Trophoblast cell (in vitro differentiated cells and primary cell): ENCODE results near the gene C9orf50.

Source experiments
- DNase-seq, 2 donors: peaks; one replicate each; pipeline ENCODE4 v3.0.0-alpha.2; 2016
- H2AFZ ChIP-seq: 2 replicates; pipeline ENCODE4 v1.6.1; 2013; ENCODE audit warnings: low read length, moderate library complexity, mild to moderate bottlenecking; ENCODE audit not compliant: insufficient read depth, poor library complexity
- H2AK5ac ChIP-seq: 2 replicates; pipeline ENCODE4 v1.6.1; 2013; ENCODE audit warnings: mild to moderate bottlenecking, low read length
- H2BK120ac ChIP-seq: 2 replicates; pipeline ENCODE4 v1.6.1; 2013; ENCODE audit warnings: low read length, mild to moderate bottlenecking, moderate library complexity; ENCODE audit not compliant: insufficient read depth, poor library complexity
- H2BK12ac ChIP-seq: 2 replicates; pipeline ENCODE4 v1.6.1; 2013; ENCODE audit warnings: mild to moderate bottlenecking, low read length, moderate library complexity
- H2BK5ac ChIP-seq: 2 replicates; pipeline ENCODE4 v1.6.1; 2013; ENCODE audit warnings: low read length, low read depth, moderate library complexity, mild to moderate bottlenecking; ENCODE audit not compliant: poor library complexity
- H3K14ac ChIP-seq: 2 replicates; pipeline ENCODE4 v1.6.1; 2013; ENCODE audit warnings: mild to moderate bottlenecking, low read length
- H3K18ac ChIP-seq: 2 replicates; pipeline ENCODE4 v1.6.1; 2013; ENCODE audit warnings: mild to moderate bottlenecking, low read length
- H3K23ac ChIP-seq: 2 replicates; pipeline ENCODE4 v1.6.1; 2013; ENCODE audit warnings: low read length
- H3K27ac ChIP-seq: 2 replicates; pipeline ENCODE4 v1.5.1; 2013; ENCODE audit warnings: low read depth, mild to moderate bottlenecking, inconsistent platforms, low read length, moderate library complexity
- H3K27me3 ChIP-seq: 2 replicates; pipeline ENCODE4 v1.6.1; 2013; ENCODE audit warnings: inconsistent platforms, mild to moderate bottlenecking, low read length, moderate library complexity; ENCODE audit not compliant: insufficient read depth
- H3K36me3 ChIP-seq, 2 experiments: 1 replicate in 1 of 2; 2 replicates in 1 of 2; pipeline ENCODE4 v1.6.1; 2013; ENCODE audit warnings: low read length in 2 of 2, mild to moderate bottlenecking in 2 of 2, moderate library complexity in 1 of 2; ENCODE audit not compliant: insufficient read depth in 2 of 2, control insufficient read depth in 1 of 2
- H3K4ac ChIP-seq: 2 replicates; pipeline ENCODE4 v1.6.1; 2013; ENCODE audit warnings: low read depth, mild to moderate bottlenecking, low read length, moderate library complexity
- H3K4me1 ChIP-seq, 2 experiments: 1 replicate in 1 of 2; 2 replicates in 1 of 2; pipeline ENCODE4 v1.6.1; 2013; ENCODE audit warnings: low read length in 2 of 2, mild to moderate bottlenecking in 2 of 2, moderate library complexity in 1 of 2; ENCODE audit not compliant: insufficient read depth in 2 of 2, control insufficient read depth in 1 of 2
- H3K4me2 ChIP-seq: 2 replicates; pipeline ENCODE4 v1.6.1; 2013; ENCODE audit warnings: inconsistent platforms, mild to moderate bottlenecking, low read length, moderate library complexity
- H3K4me3 ChIP-seq: 2 replicates; pipeline ENCODE4 v1.5.1; 2013; ENCODE audit warnings: mild to moderate bottlenecking, low read depth, low read length, inconsistent platforms
- H3K79me1 ChIP-seq: one replicate; pipeline ENCODE4 v1.6.1; 2013; ENCODE audit warnings: low read length
- H3K79me2 ChIP-seq: 2 replicates; pipeline ENCODE4 v1.6.1; 2013; ENCODE audit warnings: low read length, mild to moderate bottlenecking; ENCODE audit not compliant: control insufficient read depth, insufficient read depth, poor library complexity
- H3K9ac ChIP-seq: 2 replicates; pipeline ENCODE4 v1.6.1; 2013; ENCODE audit warnings: mild to moderate bottlenecking, low read length
- H3K9me3 ChIP-seq: 2 replicates; pipeline ENCODE4 v1.6.1; 2013; ENCODE audit warnings: low read depth, mild to moderate bottlenecking, control low read depth, inconsistent platforms, low read length; ENCODE audit not compliant: insufficient read depth
- H4K12ac ChIP-seq: 2 replicates; pipeline ENCODE4 v1.6.1; 2013; ENCODE audit warnings: low read depth, mild to moderate bottlenecking, low read length, moderate library complexity
- H4K8ac ChIP-seq: 2 replicates; pipeline ENCODE4 v1.6.1; 2013; ENCODE audit warnings: low read depth, mild to moderate bottlenecking, low read length, moderate library complexity
- H4K91ac ChIP-seq: one replicate; pipeline ENCODE4 v1.6.1; 2013; ENCODE audit warnings: low read depth, mild to moderate bottlenecking, low read length, moderate library complexity
- WGBS: extraction: QIAGEN DNeasy Blood & Tissue Kit; methylation state at CpG from one replicate; pipeline ENCODE4 v1.1.7; 2013; ENCODE audit warnings: missing lambda C conversion rate; ENCODE audit not compliant: insufficient read length, insufficient coverage; ENCODE audit errors: extremely low coverage; 5-methylcytosine and 5-hydroxymethylcytosine counted together

The C9orf50 gene

DNA sequence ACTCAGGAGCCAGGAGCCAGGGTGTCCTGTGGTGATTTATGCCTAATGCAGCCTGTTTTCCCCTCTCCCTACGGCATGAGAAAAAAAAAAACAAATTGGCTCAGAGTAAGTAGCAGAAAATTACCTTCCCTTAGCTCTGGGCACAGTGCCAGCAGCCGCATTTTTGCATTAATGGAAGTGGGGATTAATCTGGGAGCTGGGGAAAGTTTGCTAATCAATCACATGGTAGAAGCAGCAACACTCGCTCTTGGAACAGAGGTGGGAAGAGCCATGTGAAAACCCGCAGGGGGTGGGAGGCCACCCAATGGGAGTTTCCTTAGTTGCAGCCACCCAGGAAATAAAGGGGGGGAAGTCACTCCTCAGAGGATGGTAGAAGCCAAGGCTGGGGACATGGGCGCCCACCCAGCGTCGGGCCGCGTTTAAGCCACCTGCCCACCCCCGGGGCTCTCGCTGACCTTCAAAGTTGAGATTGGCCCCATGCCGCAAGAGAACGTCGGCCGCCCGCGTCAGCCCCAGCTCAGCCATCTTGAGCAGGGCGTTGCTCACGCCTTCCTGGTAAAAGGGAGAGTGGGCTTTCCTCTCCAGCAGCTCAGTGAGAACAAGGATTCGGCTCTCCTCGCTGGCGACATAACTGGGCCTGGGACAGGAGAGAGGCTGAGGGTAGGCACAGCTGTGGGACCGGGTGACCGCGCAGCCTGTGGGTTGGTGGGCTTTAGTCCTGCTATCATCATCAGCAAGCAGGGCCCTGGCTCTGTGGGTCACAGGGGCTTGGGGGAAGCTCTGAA lies 19.4 kb upstream of the C9orf50 start:
- no peak overlapping the region for H2AFZ ChIP-seq
- peaks cover 8 to 10% of the 10 kb centered on the region in 2 experiments for H3K4me1 ChIP-seq
- H2BK12ac ChIP-seq = no peak overlapping the region
- peaks cover 10% of the 10 kb centered on the region for H3K79me2 ChIP-seq
- no peak overlapping the region for H4K12ac ChIP-seq
- no peak overlapping the region for H4K8ac ChIP-seq
- peak overlapping the region; percentile 21 for H3K4ac ChIP-seq
- no peak overlapping the region for H4K91ac ChIP-seq
- H3K9me3 ChIP-seq = no peaks in the 10 kb centered on the region
- no peaks in the 10 kb centered on the region for H3K27me3 ChIP-seq
- H3K27ac ChIP-seq = no peak overlapping the region
- peaks cover 36 to 43% of the 10 kb centered on the region in 2 experiments for H3K36me3 ChIP-seq
- H3K79me1 ChIP-seq = peaks cover 4% of the 10 kb centered on the region
- H3K18ac ChIP-seq = no peak overlapping the region
- no CpG with 5 or more reads among the region's 25 CpGs for WGBS
- no peak for DNase-seq
- no peak overlapping the region for H2BK5ac ChIP-seq
- H3K4me3 ChIP-seq = no peak overlapping the region
- H3K23ac ChIP-seq = no peak overlapping the region
- no peak overlapping the region for H3K9ac ChIP-seq
- no peak overlapping the region for H2BK120ac ChIP-seq
- H3K14ac ChIP-seq = no peak overlapping the region
- H2AK5ac ChIP-seq = no peak overlapping the region
- peak overlapping the region; percentile 97 for H3K4me2 ChIP-seq

DNA sequence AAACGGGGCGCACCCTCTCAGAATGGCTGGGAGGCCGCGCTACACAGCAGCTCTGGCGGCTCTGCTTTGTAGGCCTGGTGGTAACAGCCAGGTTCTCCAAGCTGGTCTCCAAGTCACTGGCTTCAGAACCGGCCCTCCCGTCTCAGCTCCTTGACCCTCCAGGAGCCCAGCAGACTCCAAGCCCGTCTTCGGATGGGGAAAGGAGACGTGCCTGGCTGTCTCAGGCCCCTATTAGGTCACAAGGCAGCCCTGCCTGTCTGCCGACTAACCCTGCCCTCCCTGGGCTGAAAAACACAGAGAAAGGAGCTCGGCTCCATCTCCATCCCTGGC lies 18.8 kb upstream of the C9orf50 start:
- no peak overlapping the region for H3K4me2 ChIP-seq
- H2AK5ac ChIP-seq = no peak overlapping the region
- H3K4ac ChIP-seq = no peak overlapping the region
- no peak overlapping the region for H4K91ac ChIP-seq
- no peak overlapping the region for H3K27ac ChIP-seq
- peaks cover 4% of the 10 kb centered on the region for H3K79me1 ChIP-seq
- H3K14ac ChIP-seq = no peak overlapping the region
- H3K27me3 ChIP-seq = no peaks in the 10 kb centered on the region
- no peaks in the 10 kb centered on the region for H3K9me3 ChIP-seq
- H2AFZ ChIP-seq = no peak overlapping the region
- no peak for DNase-seq
- H2BK5ac ChIP-seq = no peak overlapping the region
- H4K12ac ChIP-seq = no peak overlapping the region
- H3K9ac ChIP-seq = no peak overlapping the region
- no peak overlapping the region for H2BK12ac ChIP-seq
- no peak overlapping the region for H2BK120ac ChIP-seq
- peaks cover 10% of the 10 kb centered on the region for H3K79me2 ChIP-seq
- H4K8ac ChIP-seq = no peak overlapping the region
- H3K36me3 ChIP-seq = peaks cover 42 to 49% of the 10 kb centered on the region in 2 experiments
- no CpG with 5 or more reads among the region's 12 CpGs for WGBS
- no peak overlapping the region for H3K4me3 ChIP-seq
- H3K4me1 ChIP-seq = peaks cover 8 to 10% of the 10 kb centered on the region in 2 experiments
- no peak overlapping the region for H3K18ac ChIP-seq
- no peak overlapping the region for H3K23ac ChIP-seq

DNA sequence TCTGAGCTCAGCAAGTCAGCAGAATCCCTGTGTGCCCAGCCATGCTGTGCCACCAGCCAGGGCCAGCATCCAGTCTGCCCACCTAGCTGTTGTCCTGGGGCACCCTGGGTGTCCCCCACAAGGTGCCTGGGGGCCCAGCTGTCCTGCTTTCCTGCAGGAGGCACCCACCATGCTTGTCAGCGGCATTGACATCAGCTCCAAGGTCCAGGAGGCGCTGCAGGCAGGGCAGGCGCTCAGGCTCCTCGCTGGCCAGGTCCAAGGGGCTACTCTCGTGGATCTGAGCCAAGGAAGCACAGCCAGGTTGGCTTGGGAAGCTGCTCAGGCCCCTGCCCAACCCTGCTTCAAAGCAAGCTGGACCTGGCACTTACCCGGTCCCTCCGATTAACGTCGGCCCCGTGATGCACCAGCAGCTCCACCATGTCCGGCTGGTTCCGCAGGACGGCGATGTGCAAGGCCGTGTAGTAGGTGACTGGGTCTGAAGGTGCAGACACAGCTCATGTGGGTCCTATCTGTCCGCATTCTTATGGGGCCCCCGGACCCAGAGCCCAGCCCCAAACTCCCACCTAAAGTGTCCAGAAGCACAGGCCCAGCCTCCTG lies 18.2 kb upstream of the C9orf50 start:
- Histone ChIP-seq H3K18ac (no peak overlapping the region), H3K4me1 (peaks cover 8 to 10% of the 10 kb centered on the region in 2 experiments), H2BK5ac (no peak overlapping the region), H3K14ac (no peak overlapping the region), H2AFZ (no peak overlapping the region), H3K4ac (no peak overlapping the region), H3K79me1 (peaks cover 4% of the 10 kb centered on the region), H3K9ac (no peak overlapping the region), H2BK12ac (no peak overlapping the region), H3K4me2 (no peak overlapping the region), H3K79me2 (peaks cover 10% of the 10 kb centered on the region), H3K27me3 (no peaks in the 10 kb centered on the region), H3K23ac (no peak overlapping the region), H3K4me3 (peak overlapping the region; percentile 8), H2AK5ac (no peak overlapping the region), H3K27ac (no peak overlapping the region), H4K91ac (no peak overlapping the region), H2BK120ac (no peak overlapping the region), H4K8ac (no peak overlapping the region), H4K12ac (no peak overlapping the region), H3K36me3 (peaks cover 46 to 54% of the 10 kb centered on the region in 2 experiments), H3K9me3 (no peaks in the 10 kb centered on the region)
- no CpG with 5 or more reads among the region's 17 CpGs for WGBS
- no peak for DNase-seq

DNA sequence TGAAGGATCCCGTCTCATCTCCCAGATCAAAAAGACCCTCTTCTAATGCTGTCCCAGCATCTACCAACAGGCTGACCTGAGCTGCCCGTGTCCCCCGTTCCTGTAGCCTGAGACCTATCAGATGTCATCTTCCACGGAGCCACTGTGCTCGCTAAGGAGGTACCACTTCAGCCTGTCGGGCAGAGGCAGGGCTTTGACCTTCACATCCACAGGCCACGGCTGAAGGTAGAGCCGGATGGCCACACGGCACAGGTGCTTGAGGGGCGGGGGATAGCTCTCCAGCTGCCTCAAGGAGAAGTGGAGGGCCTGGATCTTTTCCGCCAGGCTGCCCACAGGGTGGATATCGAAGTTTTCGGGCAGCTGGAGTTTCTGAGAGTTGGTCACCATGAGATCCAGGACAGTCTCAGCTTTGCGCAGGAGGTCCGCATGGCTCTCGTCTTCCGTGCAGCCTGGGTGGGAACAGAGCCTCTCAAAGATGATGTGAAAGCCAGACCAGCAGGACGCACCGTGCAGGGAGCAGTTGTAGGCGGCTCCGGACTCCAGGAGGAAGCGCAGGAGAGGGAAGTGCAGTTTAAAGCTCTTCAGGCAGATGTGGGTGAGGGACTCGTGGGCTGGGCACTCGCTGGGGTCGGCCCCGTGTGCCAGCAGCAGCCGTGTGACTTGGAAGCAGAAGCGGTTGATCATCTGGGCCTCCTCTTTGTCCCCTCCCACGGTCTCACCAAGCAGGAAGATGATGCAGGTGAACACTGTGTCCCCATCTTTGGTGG lies 17.0 kb upstream of the C9orf50 start:
- Histone ChIP-seq H3K9me3 (no peaks in the 10 kb centered on the region), H3K27ac (no peak overlapping the region), H3K27me3 (no peaks in the 10 kb centered on the region), H3K4me2 (no peak overlapping the region), H2BK5ac (no peak overlapping the region), H4K12ac (no peak overlapping the region), H2AFZ (no peak overlapping the region), H4K8ac (no peak overlapping the region), H4K91ac (no peak overlapping the region), H3K18ac (no peak overlapping the region), H3K23ac (no peak overlapping the region), H3K4me3 (no peak overlapping the region), H2AK5ac (no peak overlapping the region), H3K14ac (no peak overlapping the region), H3K4ac (no peak overlapping the region), H3K79me2 (peaks cover 10% of the 10 kb centered on the region), H2BK12ac (no peak overlapping the region), H3K9ac (no peak overlapping the region), H3K4me1 (peaks cover 8 to 10% of the 10 kb centered on the region in 2 experiments), H2BK120ac (no peak overlapping the region), H3K36me3 (peaks cover 59 to 66% of the 10 kb centered on the region in 2 experiments), H3K79me1 (peaks cover 4% of the 10 kb centered on the region)
- WGBS = no CpG with 5 or more reads among the region's 29 CpGs
- DNase-seq = no peak
